LNCAP (cell line): ENCODE results near the gene FMN2.

ENCODE experiments used
- TF ChIP-seq, protein P1 (sequence below): fragments of 450-650 bp; IDR thresholded peaks from 2 replicates; pipeline ENCODE4 v1.5.1; 2017; ENCODE audit warnings: mild to moderate bottlenecking

FMN2 gene

DNA sequence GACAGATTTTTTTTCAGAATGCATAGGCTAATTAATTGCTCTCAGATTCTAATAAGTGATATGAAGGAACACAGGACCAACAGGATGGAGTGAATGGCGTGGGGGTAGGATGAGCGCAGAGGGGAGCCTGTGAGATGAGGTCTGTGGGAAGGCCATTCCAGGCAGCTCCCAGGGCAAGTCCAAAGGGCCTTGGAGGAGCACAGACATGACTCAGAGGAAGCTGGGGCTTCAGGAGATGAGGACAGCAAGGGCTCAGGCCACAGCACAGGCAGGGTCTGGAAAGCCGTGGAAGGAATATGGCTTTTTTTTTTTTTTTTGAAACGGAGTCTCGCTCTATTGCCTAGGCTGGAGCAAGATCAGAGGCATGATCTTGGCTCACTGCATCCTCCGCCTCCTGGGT is 35.1 kb downstream of the FMN2 start:
- TF ChIP-seq, protein P1, sequence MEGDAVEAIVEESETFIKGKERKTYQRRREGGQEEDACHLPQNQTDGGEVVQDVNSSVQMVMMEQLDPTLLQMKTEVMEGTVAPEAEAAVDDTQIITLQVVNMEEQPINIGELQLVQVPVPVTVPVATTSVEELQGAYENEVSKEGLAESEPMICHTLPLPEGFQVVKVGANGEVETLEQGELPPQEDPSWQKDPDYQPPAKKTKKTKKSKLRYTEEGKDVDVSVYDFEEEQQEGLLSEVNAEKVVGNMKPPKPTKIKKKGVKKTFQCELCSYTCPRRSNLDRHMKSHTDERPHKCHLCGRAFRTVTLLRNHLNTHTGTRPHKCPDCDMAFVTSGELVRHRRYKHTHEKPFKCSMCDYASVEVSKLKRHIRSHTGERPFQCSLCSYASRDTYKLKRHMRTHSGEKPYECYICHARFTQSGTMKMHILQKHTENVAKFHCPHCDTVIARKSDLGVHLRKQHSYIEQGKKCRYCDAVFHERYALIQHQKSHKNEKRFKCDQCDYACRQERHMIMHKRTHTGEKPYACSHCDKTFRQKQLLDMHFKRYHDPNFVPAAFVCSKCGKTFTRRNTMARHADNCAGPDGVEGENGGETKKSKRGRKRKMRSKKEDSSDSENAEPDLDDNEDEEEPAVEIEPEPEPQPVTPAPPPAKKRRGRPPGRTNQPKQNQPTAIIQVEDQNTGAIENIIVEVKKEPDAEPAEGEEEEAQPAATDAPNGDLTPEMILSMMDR, result no peak

GRCh38 chr1:240128366-240128765 is 36.7 kb downstream of the FMN2 start:
- TF ChIP-seq, protein P1, result no peak

- TF ChIP-seq, protein P1, result no peak
Observed at GRCh38 chr1:240134113-240134512, 42.4 kb downstream of the FMN2 start.

GRCh38 chr1:240134596-240134995 is 42.9 kb downstream of the FMN2 start:
- TF ChIP-seq, protein P1, result no peak

- TF ChIP-seq, protein P1, result no peak
Observed at GRCh38 chr1:240136402-240136801, 44.7 kb downstream of the FMN2 start.

DNA sequence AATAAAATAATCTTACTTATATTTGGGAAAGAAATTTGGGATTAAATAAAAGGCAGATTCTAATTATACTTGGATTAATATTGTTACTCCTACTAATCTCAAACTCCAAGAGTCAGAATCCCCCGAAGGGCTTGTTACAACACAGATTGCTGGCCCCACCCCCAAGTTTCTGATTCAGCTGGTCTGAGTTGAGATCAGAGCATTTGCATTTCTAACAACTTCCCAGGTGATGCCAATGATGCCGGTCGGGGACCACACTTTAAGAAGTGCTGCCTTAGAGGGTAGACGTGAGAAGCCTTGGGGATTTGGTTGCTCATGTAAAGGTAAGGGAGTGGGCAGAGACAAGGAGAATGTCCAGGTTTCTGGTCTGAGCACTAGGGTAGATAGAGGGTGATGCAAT is 47.2 kb downstream of the FMN2 start:
- TF ChIP-seq, protein P1, result no peak

DNA sequence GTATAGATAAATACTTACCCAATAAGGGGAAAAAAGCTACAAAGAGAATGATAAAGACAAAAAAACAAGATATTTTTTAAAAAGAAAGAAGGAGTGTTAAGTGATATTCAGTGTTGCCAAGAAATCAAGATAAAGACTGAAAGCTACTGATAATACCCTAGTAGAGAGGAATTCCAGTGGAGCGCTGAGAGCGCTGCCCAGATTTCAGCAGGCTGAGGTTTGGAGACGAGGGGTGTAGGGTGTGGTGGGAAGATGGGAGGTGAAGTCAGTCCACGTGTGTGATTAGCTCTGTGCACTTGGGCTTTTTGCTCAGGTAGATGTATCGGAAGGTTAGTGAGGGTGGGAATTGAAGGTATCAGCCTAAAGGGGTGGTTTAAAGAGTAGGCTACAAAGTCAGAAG is 47.8 kb downstream of the FMN2 start:
- TF ChIP-seq, protein P1, result no peak

DNA sequence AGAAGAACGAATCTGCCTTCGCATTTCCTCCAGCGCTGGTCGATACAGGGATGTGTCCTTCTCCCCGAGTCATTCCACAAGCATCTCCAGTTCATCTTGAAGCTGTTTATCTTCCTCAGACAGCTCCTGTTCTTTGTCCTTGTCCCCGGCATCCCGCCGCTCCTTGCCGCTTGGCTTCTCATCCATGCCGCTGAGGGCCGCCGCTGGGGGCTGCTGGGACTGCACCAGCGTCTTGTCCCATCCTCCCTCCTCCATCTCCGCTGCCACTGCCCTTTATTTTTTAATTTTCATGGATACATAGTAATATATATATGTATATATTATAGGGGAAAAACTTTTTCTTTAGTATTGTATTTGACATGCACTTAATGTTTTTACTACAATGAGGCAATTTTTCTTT is 53.4 kb downstream of the FMN2 start:
- TF ChIP-seq, protein P1, result no peak
